GM12801 (cell line): Measurements from ENCODE around the gene BMAL1.

Source experiments
- CTCF ChIP-seq: IDR thresholded peaks from one replicate; pipeline ENCODE4 v1.5.1; 2011; ENCODE audit warnings: control low read depth; ENCODE audit not compliant: insufficient read length; ENCODE audit errors: extremely low read depth

The BMAL1 gene

GRCh38 chr11:13405220-13405619 lies 127.6 kb downstream of the BMAL1 start:
- TF ChIP-seq CTCF, result no peak

GRCh38 chr11:13415201-13415600 lies 137.6 kb downstream of the BMAL1 start:
- no peak for TF ChIP-seq CTCF

DNA sequence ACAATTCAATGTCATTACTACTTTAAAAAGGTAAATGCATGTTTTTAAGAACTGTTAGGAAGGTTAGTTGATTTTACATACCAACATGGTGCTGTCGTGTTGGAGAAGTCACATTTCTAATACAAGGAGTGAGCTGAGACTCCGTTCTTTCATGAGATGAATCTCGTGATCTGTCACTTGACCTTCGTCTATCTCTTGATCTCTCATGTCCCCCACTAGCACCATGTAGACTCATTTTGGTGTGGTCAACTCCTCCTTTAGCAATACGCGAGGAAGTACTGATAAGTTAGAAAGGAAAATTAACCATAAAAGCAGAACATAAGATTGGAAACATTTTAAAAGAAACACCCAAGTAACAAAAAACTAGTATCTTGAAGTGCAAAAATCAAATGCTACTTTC lies 144.0 kb downstream of the BMAL1 start:
- no peak for TF ChIP-seq CTCF

- TF ChIP-seq CTCF, result no peak
Measured at GRCh38 chr11:13423372-13423771, 145.8 kb downstream of the BMAL1 start.

DNA sequence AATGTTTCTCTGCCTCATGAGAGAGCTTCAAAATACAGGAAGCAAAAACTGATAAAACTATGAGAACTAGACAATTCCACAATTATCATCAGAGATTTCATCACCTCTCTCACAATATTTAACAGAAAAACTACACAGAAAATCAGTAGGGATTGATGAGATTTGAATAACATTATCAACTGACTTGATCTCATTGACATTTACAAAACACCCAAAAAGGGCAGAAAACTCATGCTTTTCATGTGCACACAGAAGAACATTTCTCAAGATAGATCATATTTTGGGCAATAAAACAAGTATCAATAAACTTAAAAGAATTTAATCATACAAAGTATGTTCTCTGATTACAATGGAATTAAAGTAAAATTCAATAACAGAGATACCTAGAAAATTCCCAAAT lies 149.8 kb downstream of the BMAL1 start:
- no peak for TF ChIP-seq CTCF

GRCh38 chr11:13429288-13429687 lies 151.7 kb downstream of the BMAL1 start:
- no peak for TF ChIP-seq CTCF

DNA sequence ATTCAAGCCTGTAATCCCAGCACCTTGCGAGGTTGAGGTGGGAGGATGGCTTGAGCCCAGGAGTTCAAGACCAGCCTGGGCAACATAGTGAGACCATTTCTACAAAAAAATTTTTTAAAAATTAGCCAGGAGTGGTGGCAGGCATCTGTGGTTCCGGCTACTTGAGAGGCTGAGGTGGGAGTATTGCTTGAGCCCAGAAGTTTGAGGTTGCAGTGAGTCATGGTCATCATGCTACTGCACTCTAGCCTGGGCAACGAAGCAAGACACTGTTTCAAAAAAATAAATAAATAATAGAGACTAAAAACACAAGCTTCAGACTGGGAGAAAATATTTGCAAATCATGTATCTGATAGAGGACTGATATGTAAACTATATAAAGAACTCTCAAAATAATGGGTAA lies 152.2 kb downstream of the BMAL1 start:
- no peak for TF ChIP-seq CTCF

- no peak for TF ChIP-seq CTCF
Measured at GRCh38 chr11:13433437-13433836, 155.8 kb downstream of the BMAL1 start.
